Activated naive CD8-positive, alpha-beta T cell treated with anti-CD3 and anti-CD28 coated beads, Interleukin-2, amount 50 U/mL, for 24 hours (primary cell): Measurements from ENCODE around the gene MYO1H.
A peak's percentile ranks its signal among the peaks of the same experiment; 100 is the strongest.
"Not testable (repeated sequence)": the region's sequence is repeated elsewhere in the genome, so short reads cannot be mapped to it uniquely, and the experiment has no call there.

Experiments
- ATAC-seq: fragments of 150-1000 bp; cut with Tn5 transposase; one replicate; pipeline ENCODE4 v1.10.0; 2021
- DNase-seq: peaks from one replicate; pipeline ENCODE4 v3.0.0; 2021
- H3K27ac Mint-ChIP-seq: one replicate; pipeline ENCODE4 v1.8.0; 2021; ENCODE audit warnings: mild to moderate bottlenecking, mixed read lengths
- H3K27me3 Mint-ChIP-seq: one replicate; pipeline ENCODE4 v1.8.0; 2021; ENCODE audit warnings: mixed read lengths
- H3K36me3 Mint-ChIP-seq: one replicate; pipeline ENCODE4 v1.8.0; 2021; ENCODE audit warnings: low read depth, mixed read lengths
- H3K4me1 Mint-ChIP-seq: one replicate; pipeline ENCODE4 v1.8.0; 2021; ENCODE audit warnings: mixed read lengths
- H3K4me3 Mint-ChIP-seq: one replicate; pipeline ENCODE4 v1.8.0; 2021; ENCODE audit warnings: mild to moderate bottlenecking, moderate library complexity, mixed read lengths
- H3K9me3 Mint-ChIP-seq: one replicate; pipeline ENCODE4 v1.8.0; 2021; ENCODE audit warnings: mixed read lengths

Gene MYO1H

GRCh38 chr12:109461049-109461845, 113.5 kb downstream of the MYO1H start:
- DNase-seq (no peak), ATAC-seq (no peak)
- H3K4me1 Mint-ChIP-seq: peaks cover 40% of the 10 kb centered on the region
- H3K27ac Mint-ChIP-seq: peak overlapping the region; percentile 19
- H3K4me3 Mint-ChIP-seq: no peak overlapping the region
- H3K9me3 Mint-ChIP-seq: no peaks in the 10 kb centered on the region
- peaks cover 18% of the 10 kb centered on the region for H3K36me3 Mint-ChIP-seq
- H3K27me3 Mint-ChIP-seq: no peaks in the 10 kb centered on the region

- DNase-seq (no peak), ATAC-seq (no peak)
- Mint-ChIP-seq H3K4me1 (peaks cover 40% of the 10 kb centered on the region), H3K9me3 (no peaks in the 10 kb centered on the region), H3K27ac (no peak overlapping the region), H3K4me3 (no peak overlapping the region), H3K36me3 (peaks cover 10% of the 10 kb centered on the region), H3K27me3 (no peaks in the 10 kb centered on the region)
Observed at GRCh38 chr12:109461846-109462756, 114.4 kb downstream of the MYO1H start.

GRCh38 chr12:109462868-109463692, 115.4 kb downstream of the MYO1H start:
- Mint-ChIP-seq H3K9me3 (no peaks in the 10 kb centered on the region), H3K4me1 (peaks cover 36% of the 10 kb centered on the region), H3K27ac (peak overlapping the region; percentile 11), H3K36me3 (peaks cover 7% of the 10 kb centered on the region), H3K27me3 (no peaks in the 10 kb centered on the region), H3K4me3 (no peak overlapping the region)
- no peak for ATAC-seq
- no peak for DNase-seq

- DNase-seq (no peak), ATAC-seq (no peak)
- Mint-ChIP-seq H3K27me3 (no peaks in the 10 kb centered on the region), H3K9me3 (no peaks in the 10 kb centered on the region), H3K4me1 (peaks cover 32% of the 10 kb centered on the region), H3K36me3 (peaks cover 9% of the 10 kb centered on the region), H3K4me3 (no peak overlapping the region), H3K27ac (no peak overlapping the region)
Observed at GRCh38 chr12:109463756-109464155, 116.1 kb downstream of the MYO1H start.

- Mint-ChIP-seq H3K27ac (no peak overlapping the region), H3K36me3 (peaks cover 11% of the 10 kb centered on the region), H3K4me3 (no peak overlapping the region), H3K27me3 (no peaks in the 10 kb centered on the region), H3K4me1 (peaks cover 28% of the 10 kb centered on the region), H3K9me3 (no peaks in the 10 kb centered on the region)
- DNase-seq (no peak), ATAC-seq (no peak)
Observed at GRCh38 chr12:109464642-109465351, 117.1 kb downstream of the MYO1H start.

- no peak for ATAC-seq
- no peak for DNase-seq
- no peak overlapping the region for H3K27ac Mint-ChIP-seq
- peaks cover 11% of the 10 kb centered on the region for H3K36me3 Mint-ChIP-seq
- no peaks in the 10 kb centered on the region for H3K27me3 Mint-ChIP-seq
- peaks cover 27% of the 10 kb centered on the region for H3K4me1 Mint-ChIP-seq
- H3K9me3 Mint-ChIP-seq: no peaks in the 10 kb centered on the region
- H3K4me3 Mint-ChIP-seq: no peak overlapping the region
Observed at GRCh38 chr12:109466305-109466704, 118.6 kb downstream of the MYO1H start.

- ATAC-seq (no peak), DNase-seq (no peak)
- peaks cover 11% of the 10 kb centered on the region for H3K36me3 Mint-ChIP-seq
- H3K9me3 Mint-ChIP-seq: no peaks in the 10 kb centered on the region
- H3K4me1 Mint-ChIP-seq: peaks cover 23% of the 10 kb centered on the region
- H3K27me3 Mint-ChIP-seq: no peaks in the 10 kb centered on the region
- H3K27ac Mint-ChIP-seq: no peak overlapping the region
- no peak overlapping the region for H3K4me3 Mint-ChIP-seq
Observed at GRCh38 chr12:109466821-109467220, 119.1 kb downstream of the MYO1H start.

- no peak for ATAC-seq
- Mint-ChIP-seq H3K4me3 (no peak overlapping the region), H3K9me3 (no peaks in the 10 kb centered on the region), H3K36me3 (peaks cover 11% of the 10 kb centered on the region), H3K27me3 (no peaks in the 10 kb centered on the region), H3K4me1 (peaks cover 16% of the 10 kb centered on the region), H3K27ac (no peak overlapping the region)
- no peak for DNase-seq
Observed at GRCh38 chr12:109467978-109468676, 120.4 kb downstream of the MYO1H start.

- Mint-ChIP-seq H3K4me3 (no peak overlapping the region), H3K27ac (no peak overlapping the region), H3K27me3 (no peaks in the 10 kb centered on the region), H3K9me3 (no peaks in the 10 kb centered on the region), H3K4me1 (peaks cover 3% of the 10 kb centered on the region), H3K36me3 (peaks cover 11% of the 10 kb centered on the region)
- DNase-seq (no peak), ATAC-seq (no peak)
Observed at GRCh38 chr12:109469517-109469916, 121.8 kb downstream of the MYO1H start.

- ATAC-seq (no peak), DNase-seq (no peak)
- H3K4me1 Mint-ChIP-seq: peaks cover 17% of the 10 kb centered on the region
- no peaks in the 10 kb centered on the region for H3K27me3 Mint-ChIP-seq
- no peak overlapping the region for H3K4me3 Mint-ChIP-seq
- H3K9me3 Mint-ChIP-seq: no peaks in the 10 kb centered on the region
- no peak overlapping the region for H3K27ac Mint-ChIP-seq
- peaks cover 6% of the 10 kb centered on the region for H3K36me3 Mint-ChIP-seq
Observed at GRCh38 chr12:109473006-109473405, 125.3 kb downstream of the MYO1H start.

GRCh38 chr12:109473526-109474270, 126.0 kb downstream of the MYO1H start:
- H3K9me3 Mint-ChIP-seq, DNase-seq, H3K27ac Mint-ChIP-seq, ATAC-seq, H3K36me3 Mint-ChIP-seq, H3K27me3 Mint-ChIP-seq, H3K4me3 Mint-ChIP-seq: not testable (repeated sequence)
- H3K4me1 Mint-ChIP-seq: peaks cover 20% of the 10 kb centered on the region

- H3K9me3 Mint-ChIP-seq: no peaks in the 10 kb centered on the region
- H3K27me3 Mint-ChIP-seq: no peaks in the 10 kb centered on the region
- no peak for ATAC-seq
- peak overlapping the region; percentile 12 for H3K27ac Mint-ChIP-seq
- H3K36me3 Mint-ChIP-seq: no peaks in the 10 kb centered on the region
- H3K4me1 Mint-ChIP-seq: peaks cover 29% of the 10 kb centered on the region
- DNase-seq: no peak
- no peak overlapping the region for H3K4me3 Mint-ChIP-seq
Observed at GRCh38 chr12:109475121-109475520, 127.4 kb downstream of the MYO1H start.
